ENCODE measurements around the gene MS4A4E.

Gene MS4A4E

DNA sequence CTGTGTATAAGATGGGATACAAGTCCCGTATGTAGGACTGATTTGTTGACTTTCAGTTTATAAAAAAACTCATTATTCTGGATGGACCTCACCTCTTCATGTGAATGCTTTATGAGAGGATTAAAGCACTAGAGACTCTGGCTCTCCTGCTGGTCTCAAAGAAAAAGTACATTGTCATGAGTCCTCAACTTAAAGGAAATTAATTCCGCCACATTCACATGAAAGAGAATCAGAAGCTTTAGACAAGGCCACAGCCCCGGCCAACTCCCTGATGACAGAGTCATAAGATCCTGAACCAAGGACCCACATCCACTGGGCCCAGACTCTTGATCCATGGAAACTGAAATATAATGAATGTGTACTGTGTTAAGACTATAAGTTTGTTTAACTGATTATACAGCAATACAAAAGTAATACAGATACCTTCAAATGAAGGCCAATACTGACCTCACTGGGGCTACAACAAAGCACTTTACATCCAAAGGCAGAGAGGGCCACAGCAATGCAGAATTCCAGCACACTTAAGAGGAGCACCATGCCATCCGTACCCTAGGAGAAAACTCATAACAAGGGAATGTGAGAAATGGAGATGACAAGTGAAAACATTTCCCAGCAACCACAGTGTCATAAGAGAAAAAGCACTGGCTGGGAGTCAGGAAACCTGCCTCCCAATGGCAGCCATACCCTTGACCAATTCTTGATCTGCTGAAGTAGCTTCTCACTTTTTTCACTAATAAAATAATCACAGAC is 34.6 kb downstream of the MS4A4E start:
- TF ChIP-seq ZNF565 (CRISPR knock-in tag; conservative IDR thresholded peaks at IDR 0.05; ENCODE audit: low read depth) (no peak), TCF4 (CRISPR knock-in tag; IDR thresholded peaks at IDR 0.05; ENCODE audit: borderline replicate concordance) (no peak), TOX (CRISPR knock-in tag; IDR thresholded peaks at IDR 0.05; ENCODE audit: borderline replicate concordance) (no peak), BACH2 (CRISPR knock-in tag; IDR thresholded peaks at IDR 0.05; ENCODE audit: borderline replicate concordance) (no peak)
- TF ChIP-seq, protein P1, sequence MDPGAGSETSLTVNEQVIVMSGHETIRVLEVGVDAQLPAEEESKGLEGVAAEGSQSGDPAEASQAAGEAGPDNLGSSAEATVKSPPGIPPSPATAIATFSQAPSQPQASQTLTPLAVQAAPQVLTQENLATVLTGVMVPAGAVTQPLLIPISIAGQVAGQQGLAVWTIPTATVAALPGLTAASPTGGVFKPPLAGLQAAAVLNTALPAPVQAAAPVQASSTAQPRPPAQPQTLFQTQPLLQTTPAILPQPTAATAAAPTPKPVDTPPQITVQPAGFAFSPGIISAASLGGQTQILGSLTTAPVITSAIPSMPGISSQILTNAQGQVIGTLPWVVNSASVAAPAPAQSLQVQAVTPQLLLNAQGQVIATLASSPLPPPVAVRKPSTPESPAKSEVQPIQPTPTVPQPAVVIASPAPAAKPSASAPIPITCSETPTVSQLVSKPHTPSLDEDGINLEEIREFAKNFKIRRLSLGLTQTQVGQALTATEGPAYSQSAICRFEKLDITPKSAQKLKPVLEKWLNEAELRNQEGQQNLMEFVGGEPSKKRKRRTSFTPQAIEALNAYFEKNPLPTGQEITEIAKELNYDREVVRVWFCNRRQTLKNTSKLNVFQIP (CRISPR knock-in tag; IDR thresholded peaks at IDR 0.05; ENCODE audit: borderline replicate concordance, low read depth) = no peak
- no peak for ATAC-seq

DNA sequence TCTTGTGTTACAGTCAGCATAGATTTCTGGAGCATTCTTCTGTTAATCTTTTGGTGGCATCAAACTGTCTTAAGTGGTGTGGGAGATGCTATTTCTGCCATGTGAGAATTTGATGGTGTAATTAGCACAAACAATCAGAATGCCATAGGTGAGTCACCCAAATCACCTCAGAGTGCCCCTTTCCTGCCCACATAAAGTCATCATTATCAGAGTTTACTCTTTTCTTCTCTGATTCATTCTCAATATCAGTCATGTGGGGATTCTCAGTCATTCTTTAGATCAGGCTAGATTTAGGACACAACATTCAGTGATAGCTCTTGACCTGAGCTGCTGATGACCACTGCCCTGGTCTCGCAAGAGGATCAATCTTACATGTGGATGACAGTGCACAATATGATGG is 36.3 kb downstream of the MS4A4E start:
- no peak for ATAC-seq
- TF ChIP-seq TOX (CRISPR knock-in tag; IDR thresholded peaks at IDR 0.05; ENCODE audit: borderline replicate concordance) = no peak
- TF ChIP-seq, protein P2, sequence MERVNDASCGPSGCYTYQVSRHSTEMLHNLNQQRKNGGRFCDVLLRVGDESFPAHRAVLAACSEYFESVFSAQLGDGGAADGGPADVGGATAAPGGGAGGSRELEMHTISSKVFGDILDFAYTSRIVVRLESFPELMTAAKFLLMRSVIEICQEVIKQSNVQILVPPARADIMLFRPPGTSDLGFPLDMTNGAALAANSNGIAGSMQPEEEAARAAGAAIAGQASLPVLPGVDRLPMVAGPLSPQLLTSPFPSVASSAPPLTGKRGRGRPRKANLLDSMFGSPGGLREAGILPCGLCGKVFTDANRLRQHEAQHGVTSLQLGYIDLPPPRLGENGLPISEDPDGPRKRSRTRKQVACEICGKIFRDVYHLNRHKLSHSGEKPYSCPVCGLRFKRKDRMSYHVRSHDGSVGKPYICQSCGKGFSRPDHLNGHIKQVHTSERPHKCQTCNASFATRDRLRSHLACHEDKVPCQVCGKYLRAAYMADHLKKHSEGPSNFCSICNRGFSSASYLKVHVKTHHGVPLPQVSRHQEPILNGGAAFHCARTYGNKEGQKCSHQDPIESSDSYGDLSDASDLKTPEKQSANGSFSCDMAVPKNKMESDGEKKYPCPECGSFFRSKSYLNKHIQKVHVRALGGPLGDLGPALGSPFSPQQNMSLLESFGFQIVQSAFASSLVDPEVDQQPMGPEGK (CRISPR knock-in tag; IDR thresholded peaks at IDR 0.05; ENCODE audit: borderline replicate concordance) = no peak
- TF ChIP-seq ZFP3 (CRISPR knock-in tag; IDR thresholded peaks at IDR 0.05) = no peak
- TF ChIP-seq ARNTL (CRISPR knock-in tag; IDR thresholded peaks at IDR 0.05; ENCODE audit: borderline replicate concordance, low read depth) = no peak
- no peak for TF ChIP-seq RARB (CRISPR knock-in tag; IDR thresholded peaks at IDR 0.05)
- TF ChIP-seq, protein P3, sequence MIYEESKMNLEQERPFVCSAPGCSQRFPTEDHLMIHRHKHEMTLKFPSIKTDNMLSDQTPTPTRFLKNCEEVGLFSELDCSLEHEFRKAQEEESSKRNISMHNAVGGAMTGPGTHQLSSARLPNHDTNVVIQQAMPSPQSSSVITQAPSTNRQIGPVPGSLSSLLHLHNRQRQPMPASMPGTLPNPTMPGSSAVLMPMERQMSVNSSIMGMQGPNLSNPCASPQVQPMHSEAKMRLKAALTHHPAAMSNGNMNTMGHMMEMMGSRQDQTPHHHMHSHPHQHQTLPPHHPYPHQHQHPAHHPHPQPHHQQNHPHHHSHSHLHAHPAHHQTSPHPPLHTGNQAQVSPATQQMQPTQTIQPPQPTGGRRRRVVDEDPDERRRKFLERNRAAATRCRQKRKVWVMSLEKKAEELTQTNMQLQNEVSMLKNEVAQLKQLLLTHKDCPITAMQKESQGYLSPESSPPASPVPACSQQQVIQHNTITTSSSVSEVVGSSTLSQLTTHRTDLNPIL (CRISPR knock-in tag; IDR thresholded peaks at IDR 0.05; ENCODE audit: low read depth) = no peak
- no peak for TF ChIP-seq OSR1 (CRISPR knock-in tag; IDR thresholded peaks at IDR 0.05)
- no peak for TF ChIP-seq ESRRG (CRISPR knock-in tag; IDR thresholded peaks at IDR 0.05)
- TF ChIP-seq ZNF70 (CRISPR knock-in tag; IDR thresholded peaks at IDR 0.05) = no peak
- no peak for TF ChIP-seq GLIS3 (CRISPR knock-in tag; IDR thresholded peaks at IDR 0.05)
- TF ChIP-seq PPARA (CRISPR knock-in tag; IDR thresholded peaks at IDR 0.05; ENCODE audit: borderline replicate concordance) = no peak
- no peak for TF ChIP-seq ZNF565 (CRISPR knock-in tag; conservative IDR thresholded peaks at IDR 0.05; ENCODE audit: low read depth)
- TF ChIP-seq, protein P4, sequence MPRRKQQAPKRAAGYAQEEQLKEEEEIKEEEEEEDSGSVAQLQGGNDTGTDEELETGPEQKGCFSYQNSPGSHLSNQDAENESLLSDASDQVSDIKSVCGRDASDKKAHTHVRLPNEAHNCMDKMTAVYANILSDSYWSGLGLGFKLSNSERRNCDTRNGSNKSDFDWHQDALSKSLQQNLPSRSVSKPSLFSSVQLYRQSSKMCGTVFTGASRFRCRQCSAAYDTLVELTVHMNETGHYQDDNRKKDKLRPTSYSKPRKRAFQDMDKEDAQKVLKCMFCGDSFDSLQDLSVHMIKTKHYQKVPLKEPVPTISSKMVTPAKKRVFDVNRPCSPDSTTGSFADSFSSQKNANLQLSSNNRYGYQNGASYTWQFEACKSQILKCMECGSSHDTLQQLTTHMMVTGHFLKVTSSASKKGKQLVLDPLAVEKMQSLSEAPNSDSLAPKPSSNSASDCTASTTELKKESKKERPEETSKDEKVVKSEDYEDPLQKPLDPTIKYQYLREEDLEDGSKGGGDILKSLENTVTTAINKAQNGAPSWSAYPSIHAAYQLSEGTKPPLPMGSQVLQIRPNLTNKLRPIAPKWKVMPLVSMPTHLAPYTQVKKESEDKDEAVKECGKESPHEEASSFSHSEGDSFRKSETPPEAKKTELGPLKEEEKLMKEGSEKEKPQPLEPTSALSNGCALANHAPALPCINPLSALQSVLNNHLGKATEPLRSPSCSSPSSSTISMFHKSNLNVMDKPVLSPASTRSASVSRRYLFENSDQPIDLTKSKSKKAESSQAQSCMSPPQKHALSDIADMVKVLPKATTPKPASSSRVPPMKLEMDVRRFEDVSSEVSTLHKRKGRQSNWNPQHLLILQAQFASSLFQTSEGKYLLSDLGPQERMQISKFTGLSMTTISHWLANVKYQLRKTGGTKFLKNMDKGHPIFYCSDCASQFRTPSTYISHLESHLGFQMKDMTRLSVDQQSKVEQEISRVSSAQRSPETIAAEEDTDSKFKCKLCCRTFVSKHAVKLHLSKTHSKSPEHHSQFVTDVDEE (CRISPR knock-in tag; IDR thresholded peaks at IDR 0.05) = no peak
- TF ChIP-seq, protein P1 (CRISPR knock-in tag; IDR thresholded peaks at IDR 0.05; ENCODE audit: borderline replicate concordance, low read depth) = no peak
- TF ChIP-seq SNAI2 (CRISPR knock-in tag; IDR thresholded peaks at IDR 0.05) = no peak
- no peak for TF ChIP-seq ZFP30 (CRISPR knock-in tag; IDR thresholded peaks at IDR 0.05)
- TF ChIP-seq TCF4 (CRISPR knock-in tag; IDR thresholded peaks at IDR 0.05; ENCODE audit: borderline replicate concordance) = no peak
- no peak for TF ChIP-seq BACH2 (CRISPR knock-in tag; IDR thresholded peaks at IDR 0.05; ENCODE audit: borderline replicate concordance)
- no peak for TF ChIP-seq ZC3H10 (CRISPR knock-in tag; IDR thresholded peaks at IDR 0.05)

DNA sequence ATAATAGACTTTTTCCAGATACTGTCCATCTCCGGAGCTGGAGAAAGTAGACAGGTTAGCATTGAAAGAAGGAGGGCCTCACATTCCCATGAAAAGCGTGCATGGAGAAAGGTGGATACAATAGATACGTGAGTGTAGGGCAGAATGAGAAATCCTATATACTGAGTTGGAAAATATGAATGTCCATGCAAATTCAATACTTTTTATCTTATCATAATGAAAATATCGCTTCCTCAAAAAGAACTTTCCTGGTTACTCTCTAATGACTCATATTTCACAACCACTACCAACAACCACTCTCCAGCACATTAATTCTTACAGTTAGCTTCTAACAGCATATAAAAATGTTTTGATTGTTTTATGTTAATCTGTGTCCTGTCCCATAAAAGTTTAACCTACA is 38.0 kb downstream of the MS4A4E start:
- TF ChIP-seq ZNF565 (CRISPR knock-in tag; conservative IDR thresholded peaks at IDR 0.05; ENCODE audit: low read depth) (no peak), ZC3H10 (CRISPR knock-in tag; IDR thresholded peaks at IDR 0.05) (no peak), ESRRG (CRISPR knock-in tag; IDR thresholded peaks at IDR 0.05) (no peak), CSDC2 (CRISPR knock-in tag; IDR thresholded peaks at IDR 0.05) (no peak), ISL1 (CRISPR knock-in tag; IDR thresholded peaks at IDR 0.05) (no peak), ZFP3 (CRISPR knock-in tag; IDR thresholded peaks at IDR 0.05) (no peak), OSR1 (CRISPR knock-in tag; IDR thresholded peaks at IDR 0.05) (no peak), SNAI2 (CRISPR knock-in tag; IDR thresholded peaks at IDR 0.05) (no peak), PPARA (CRISPR knock-in tag; IDR thresholded peaks at IDR 0.05; ENCODE audit: borderline replicate concordance) (no peak), BACH2 (CRISPR knock-in tag; IDR thresholded peaks at IDR 0.05; ENCODE audit: borderline replicate concordance) (no peak), ZNF70 (CRISPR knock-in tag; IDR thresholded peaks at IDR 0.05) (no peak), TOX (CRISPR knock-in tag; IDR thresholded peaks at IDR 0.05; ENCODE audit: borderline replicate concordance) (no peak)
- TF ChIP-seq, protein P4 (CRISPR knock-in tag; IDR thresholded peaks at IDR 0.05) = no peak
- TF ChIP-seq, protein P3 (CRISPR knock-in tag; IDR thresholded peaks at IDR 0.05; ENCODE audit: low read depth) = no peak
- ATAC-seq = no peak
